K562 (cell line): Measurements from ENCODE around the gene GRIK3. TPM values are rescaled to one million over a fixed set of nuclear protein-coding genes. Genes with fewer than 3 reads are reported as not detected.

ENCODE experiments used
- ATAC-seq: fragments of 200-7000 bp; cut with Tn5 transposase; 3 replicates; pipeline ENCODE4 v1.9.1; 2020; ENCODE audit warnings: moderate library complexity
- BruUV-seq: library from RNA; stranded (reverse); fragments of 400-500 nt; replicated peaks from 2 replicates; lab custom pipeline; 2021; lab: Mats Ljungman, UMichigan
- CTCF ChIA-PET: fragments of 300-600 bp; formaldehyde crosslinking; extraction: SDS; loops from one replicate; lab custom pipeline; 2021; ENCODE audit warnings: low intra/inter-chr PET ratio; lab: Yijun Ruan, JAX
- POLR2A ChIA-PET: fragments of 300-600, 350-650 bp; sonication (Branson Sonifier 250); formaldehyde crosslinking; extraction: SDS; loops from one replicate; lab custom pipeline; 2021; ENCODE audit warnings: antibody characterized with exemption, inconsistent platforms; lab: Yijun Ruan, JAX
- DNase-seq, 4 experiments: peaks; one replicate each; pipeline versions ENCODE4 v3.0.0 to v3.0.0-alpha.2; 2011 to 2018; ENCODE audit warnings: low spot score in 3 of 4, mixed read lengths in 3 of 4; ENCODE audit errors: extremely low read depth in 1 of 4
- FAIRE-seq: peaks from 2 replicates; lab custom pipeline; 2011; peaks lifted over from hg19 to GRCh38; lab: Jason Lieb, UNC
- H2AFZ ChIP-seq: 2 replicates; pipeline ENCODE4 v1.6.0; 2011; ENCODE audit warnings: low read depth, low read length, control low read depth, inconsistent platforms
- H3K27ac ChIP-seq: fragments of 200-600 bp; 3 replicates; pipeline ENCODE4 v1.8.0; 2011; ENCODE audit warnings: low read depth, mild to moderate bottlenecking, control low read depth, inconsistent platforms, low read length, moderate library complexity, mixed read lengths; ENCODE audit errors: extremely low read depth
- H3K27me3 ChIP-seq, 2 experiments: fragments of 300-600 bp in 1 of 2; 2 replicates in 1 of 2; 3 replicates in 1 of 2; pipeline versions ENCODE4 v1.6.0 to v1.8.0; 2011; ENCODE audit warnings: inconsistent platforms in 2 of 2, low read length in 2 of 2, mild to moderate bottlenecking in 1 of 2, mixed read lengths in 1 of 2, moderate library complexity in 1 of 2; ENCODE audit not compliant: control insufficient read depth in 2 of 2, insufficient read depth in 2 of 2
- H3K36me3 ChIP-seq: fragments of 300-600 bp; 3 replicates; pipeline ENCODE4 v1.8.0; 2011; ENCODE audit warnings: mild to moderate bottlenecking, low read length, inconsistent platforms; ENCODE audit not compliant: control insufficient read depth, insufficient read depth
- H3K4me1 ChIP-seq, 2 experiments: fragments of 200-600 bp in 1 of 2; replicated peaks in 1 of 2; 2 replicates in 1 of 2; 3 replicates in 1 of 2; pipeline versions ENCODE4 v1.5.1 to v1.8.0; 2011; ENCODE audit warnings: inconsistent platforms in 2 of 2, low read length in 2 of 2, mild to moderate bottlenecking in 1 of 2, mixed read lengths in 1 of 2, moderate library complexity in 1 of 2; ENCODE audit not compliant: control insufficient read depth in 2 of 2, insufficient read depth in 2 of 2
- H3K4me2 ChIP-seq: 2 replicates; pipeline ENCODE4 v1.6.1; 2011; ENCODE audit warnings: low read length, control low read depth, inconsistent platforms, mixed read lengths; ENCODE audit not compliant: insufficient read depth
- H3K4me3 ChIP-seq: fragments of 200-600 bp; sonication (generic), shearing (Covaris generic); 2 replicates; pipeline ENCODE4 v1.5.1; 2016; ENCODE audit warnings: control low read depth, inconsistent platforms
- H3K79me2 ChIP-seq: fragments of 200-600 bp; 3 replicates; pipeline ENCODE4 v1.8.0; 2011; ENCODE audit warnings: low read length, inconsistent platforms; ENCODE audit not compliant: control insufficient read depth, insufficient read depth
- H3K9ac ChIP-seq, 2 experiments: 2 replicates each; pipeline versions ENCODE4 v1.6.0 to v1.6.1; 2011; ENCODE audit warnings: low read depth in 2 of 2, low read length in 2 of 2, control low read depth in 1 of 2, inconsistent platforms in 1 of 2, mild to moderate bottlenecking in 1 of 2, mixed read lengths in 1 of 2; ENCODE audit not compliant: insufficient read depth in 1 of 2
- H3K9me1 ChIP-seq: one replicate; pipeline ENCODE4 v1.6.0; 2011; ENCODE audit warnings: inconsistent platforms, mild to moderate bottlenecking, low read length, moderate library complexity; ENCODE audit not compliant: control insufficient read depth, insufficient read depth
- H3K9me3 ChIP-seq: replicated peaks from 2 replicates; pipeline ENCODE4 v1.5.1; 2011; ENCODE audit warnings: low read depth, low read length, inconsistent platforms; ENCODE audit not compliant: control insufficient read depth, insufficient read depth
- H4K20me1 ChIP-seq: replicated peaks from 2 replicates; pipeline ENCODE4 v1.6.1; 2011; ENCODE audit warnings: low read length, inconsistent platforms, mixed read lengths; ENCODE audit not compliant: control insufficient read depth, insufficient read depth
- JUN ChIP-seq, 2 experiments: sonication (generic) in 1 of 2; formaldehyde crosslinking in 1 of 2; IDR thresholded peaks; 2 replicates each; pipeline versions ENCODE4 v1.6.1 to v1.8.0; 2012 to 2022; ENCODE audit warnings: borderline replicate concordance in 2 of 2, mild to moderate bottlenecking in 2 of 2, improper control_type of control experiment in 1 of 2, low read depth in 1 of 2, low read length in 1 of 2, missing genetic modification reagents in 1 of 2
- KDM4B ChIP-seq, 2 experiments: fragments of 450-650 bp in 1 of 2; sonication (generic) in 1 of 2; IDR thresholded peaks; 2 replicates each; pipeline ENCODE4 v1.6.1; 2016 to 2017; ENCODE audit warnings: borderline replicate concordance in 2 of 2, antibody characterized with exemption in 1 of 2, low read depth in 1 of 2, mild to moderate bottlenecking in 1 of 2
- MEF2A ChIP-seq: IDR thresholded peaks from 2 replicates; pipeline ENCODE4 v1.6.1; 2011; ENCODE audit warnings: low read depth, mild to moderate bottlenecking, low read length, moderate library complexity; ENCODE audit not compliant: control insufficient read depth
- PURB ChIP-seq: sonication (generic); formaldehyde crosslinking; IDR thresholded peaks from 2 replicates; pipeline ENCODE4 v1.9.0; 2021; ENCODE audit warnings: low read depth, mild to moderate bottlenecking, missing genetic modification reagents
- SRSF1 ChIP-seq: fragments of 200-400 bp; formaldehyde crosslinking; IDR thresholded peaks from 2 replicates; pipeline ENCODE4 v1.6.1; 2017; ENCODE audit warnings: mild to moderate bottlenecking, low read depth, low read length, moderate library complexity
- TSC22D4 ChIP-seq: fragments of 450-650 bp; IDR thresholded peaks from 2 replicates; pipeline ENCODE4 v1.6.1; 2016; ENCODE audit warnings: missing genetic modification characterization, missing biosample characterization, control low read depth
- U2AF1 ChIP-seq: fragments of 200-400 bp; formaldehyde crosslinking; optimal IDR thresholded peaks from 2 replicates; pipeline ENCODE3; 2017; ENCODE audit warnings: mild to moderate bottlenecking, low read depth, low read length, moderate library complexity
- ZBTB26 ChIP-seq: fragments of 450-650 bp; formaldehyde crosslinking; IDR thresholded peaks from 2 replicates; pipeline ENCODE4 v1.4.0; 2022; ENCODE audit warnings: missing genetic modification characterization
- ZFX ChIP-seq: sonication (generic); formaldehyde crosslinking; IDR thresholded peaks from 2 replicates; pipeline ENCODE4 v1.8.0; 2022; ENCODE audit warnings: mild to moderate bottlenecking, missing genetic modification reagents, moderate library complexity
- WGBS: fragments of 100-300 bp; shearing (Covaris generic); methylation state at CpG from one replicate; pipeline ENCODE4 v1.1.6; 2016; ENCODE audit warnings: low coverage, mixed read lengths; ENCODE audit not compliant: insufficient coverage; ENCODE audit errors: missing lambda C conversion rate; 5-methylcytosine and 5-hydroxymethylcytosine counted together
- in situ Hi-C: fragments of 300-500 bp; cut with MboI; formaldehyde crosslinking; loops from 4 replicates; pipeline ENCODE4 v1.15.0; 2018; ENCODE audit warnings: inconsistent platforms, mixed read lengths
- intact Hi-C: fragments of 100-400 bp; cut with micrococcal nuclease; formaldehyde crosslinking; loops from 2 replicates; pipeline ENCODE4 v1.14.2; 2022
- polyA plus RNA-seq, 8 experiments: library from polyadenylated mRNA; depleted of rRNA in 4 of 8; stranded (reverse) in 5 of 8; unstranded in 3 of 8; fragments of >200 nt; fragmentation: Nextera tagmentation in 2 of 8; fragmentation: Illumina TruSeq in 1 of 8; extraction: Ambion mirVana in 2 of 8; extraction: Trizol in 1 of 8; gene quantifications; 2 replicates each; pipeline versions ENCODE4 v1.2.1 to v1.2.3, GENCODE V29; 2011 to 2014; ENCODE audit warnings: inconsistent platforms in 1 of 8, missing spikeins in 1 of 8
- total RNA-seq, 7 experiments: library from RNA; depleted of rRNA in 6 of 7; stranded (reverse); fragments of >200 nt in 6 of 7; fragmentation: Illumina TruSeq in 2 of 7; extraction: Trizol in 2 of 7; gene quantifications; 2 replicates each; pipeline versions ENCODE4 v1.2.1 to v1.2.3, GENCODE V29; 2011 to 2021; ENCODE audit warnings: low replicate concordance in 1 of 7

Gene GRIK3
- total and polyA plus RNA-seq, 9 of the 15 experiments (the other 6 are each of a cell fraction or from before 2014, with no cell fraction given), result not detected

GRCh38 chr1:36881068-36881405, 153.3 kb downstream of the GRIK3 start:
- BruUV-seq, result no TSS peak
- H3K79me2 ChIP-seq, result no peaks in the 10 kb centered on the region
- H3K4me2 ChIP-seq, result no peak overlapping the region
- H3K36me3 ChIP-seq, result no peaks in the 10 kb centered on the region
- DNase-seq (no peak), ATAC-seq (no peak), FAIRE-seq (no peak)
- H3K4me1 ChIP-seq, result no peaks in the 10 kb centered on the region
- H3K9me1 ChIP-seq, result no peaks in the 10 kb centered on the region
- ChIA-PET CTCF (no interaction called here), POLR2A (interaction anchor here (0.6 to 1.1 kb wide), 3 partner anchors 10 to 98 kb away, joined by 3 to 4 read pairs (median 4); no protein-coding TSS in a partner anchor)
- H3K4me3 ChIP-seq, result no peak overlapping the region
- no peak for TF ChIP-seq ZFX (CRISPR knock-in tag)
- no peak for TF ChIP-seq JUN (IDR thresholded peaks at IDR 0.05; ENCODE audit: borderline replicate concordance, low read depth, low read length)
- no peak for TF ChIP-seq JUN (CRISPR knock-in tag; IDR thresholded peaks at IDR 0.05; ENCODE audit: borderline replicate concordance)
- no peak for TF ChIP-seq KDM4B (IDR thresholded peaks at IDR 0.05; ENCODE audit: borderline replicate concordance in 2 of 2, low read depth in 1 of 2)
- no peak for TF ChIP-seq PURB (CRISPR knock-in tag)
- no peak for TF ChIP-seq MEF2A
- no peak for TF ChIP-seq TSC22D4
- TF ChIP-seq SRSF1, result no peak
- TF ChIP-seq ZBTB26 (CRISPR knock-in tag), result no peak
- no peak for TF ChIP-seq U2AF1
- WGBS, result 0% methylated on average over 3 of the region's 3 CpGs
- H2AFZ ChIP-seq, result no peak overlapping the region
- H3K9ac ChIP-seq, result no peak overlapping the region
- no peaks in the 10 kb centered on the region for H3K9me3 ChIP-seq
- H3K27ac ChIP-seq, result no peak overlapping the region
- intact Hi-C loops, result no loop called here
- peaks cover 3% of the 10 kb centered on the region; the same call in 1 of the 2 replicates for H4K20me1 ChIP-seq
- peaks cover 2 to 35% of the 10 kb centered on the region in 2 experiments; a peak in 2 of 5 replicates for H3K27me3 ChIP-seq
- in situ Hi-C loops, result no loop called here
